Sciatic nerve (tissue), 2 donors: ENCODE data around the gene GREM2. TPM values are rescaled to one million over a fixed set of nuclear protein-coding genes. Genes with fewer than 3 reads are reported as not detected.

Experiments used
- ATAC-seq: fragments of 200-7000 bp; cut with Tn5 transposase; one replicate; pipeline ENCODE4 v1.9.1; 2020; ENCODE audit warnings: mild to moderate bottlenecking, moderate library complexity
- DNase-seq: peaks from one replicate; pipeline ENCODE4 v3.0.0-alpha.2; 2020; ENCODE audit warnings: low spot score
- intact Hi-C: fragments of 100-400 bp; cut with DNase I; formaldehyde crosslinking; loops from one replicate; pipeline ENCODE4 v1.14.2; 2022
- total RNA-seq: library from RNA; stranded (reverse); fragmentation: NEBNext Ultra II Directional; extraction: Animal tissue kit (Norgen Biotek cat#: 25700); gene quantifications from one replicate; pipeline ENCODE4 v1.2.1, GENCODE V29; 2021
- donor health status: DM: no; HTN: no; CAD: no.
- donor health status: DM: no; HTN: no; CAD: no.

GREM2 gene
- total RNA-seq, 1 donor from 2014 or later, result 1.0 TPM

DNA sequence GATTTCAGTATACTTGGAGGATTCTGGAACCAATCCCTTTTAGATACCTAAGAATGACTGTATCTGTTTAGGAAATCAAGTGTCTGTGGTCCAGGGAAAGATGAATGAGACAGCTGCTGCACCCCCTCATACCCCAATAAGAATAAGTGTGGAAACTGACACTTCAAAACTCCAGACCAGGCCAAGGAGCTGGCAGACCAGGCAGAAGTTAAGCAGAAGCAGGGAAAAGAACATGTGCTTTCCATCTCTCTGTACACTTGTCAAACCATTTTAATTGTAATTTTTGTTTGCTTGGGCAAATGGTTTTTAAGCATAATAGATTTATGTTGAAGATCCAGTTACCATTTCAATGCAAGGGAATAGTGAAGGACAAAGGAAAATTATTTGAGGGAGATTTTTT is 100.2 kb downstream of the GREM2 start:
- intact Hi-C loops, result no loop called here
- no peak for ATAC-seq
- DNase-seq, result no peak

- DNase-seq (no peak), ATAC-seq (no peak)
- intact Hi-C loops, result no loop called here
Measured at GRCh38 chr1:240508950-240509349, 103.0 kb downstream of the GREM2 start.

GRCh38 chr1:240508201-240508600 is 103.8 kb downstream of the GREM2 start:
- intact Hi-C loops, result no loop called here
- ATAC-seq, result no peak
- DNase-seq, result no peak

DNA sequence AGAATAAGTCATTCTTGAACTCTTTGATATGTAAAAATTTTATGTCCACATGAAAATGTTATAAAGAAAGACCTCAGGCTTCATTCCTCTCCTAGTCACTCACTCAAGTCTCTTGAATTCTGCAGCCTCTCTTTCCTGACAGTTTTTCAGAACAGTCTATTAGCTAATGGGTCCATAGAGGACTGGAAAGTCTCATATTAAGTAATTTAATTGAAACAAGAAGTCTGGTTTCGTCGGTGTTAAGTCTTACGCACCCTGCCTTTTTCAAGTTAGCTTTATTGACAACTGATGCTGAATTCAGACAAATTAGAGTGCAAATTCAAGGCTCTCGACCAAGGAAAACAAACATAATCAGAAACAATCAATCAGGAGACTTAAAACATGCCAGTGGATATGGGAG is 105.8 kb downstream of the GREM2 start:
- intact Hi-C loops, result no loop called here
- no peak for DNase-seq
- ATAC-seq, result no peak

- no peak for DNase-seq
- intact Hi-C loops, result no loop called here
- ATAC-seq, result no peak
Measured at GRCh38 chr1:240503558-240503957, 108.4 kb downstream of the GREM2 start.

- ATAC-seq, result no peak
- intact Hi-C loops, result no loop called here
- no peak for DNase-seq
Measured at GRCh38 chr1:240503036-240503435, 108.9 kb downstream of the GREM2 start.

DNA sequence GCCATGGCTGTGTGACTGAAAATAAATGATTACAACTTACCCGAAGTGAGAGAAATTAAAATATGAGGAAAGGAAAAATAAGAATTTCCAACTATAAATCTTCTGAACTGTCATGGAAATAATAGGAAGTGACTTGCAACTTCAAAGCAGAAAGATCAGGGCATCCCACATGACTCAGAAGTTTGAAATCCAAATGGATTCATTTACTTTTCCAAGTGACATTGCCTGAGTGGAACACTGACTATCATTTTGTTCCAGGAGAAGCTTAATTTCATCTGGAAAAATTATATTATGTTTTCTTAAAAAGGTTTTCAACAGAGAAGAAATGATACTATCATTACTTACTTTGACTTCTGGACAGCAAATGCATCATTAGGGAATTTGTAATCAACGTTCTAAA is 110.8 kb downstream of the GREM2 start:
- DNase-seq, result no peak
- no peak for ATAC-seq
- intact Hi-C loops, result no loop called here

GRCh38 chr1:240500647-240501046 is 111.3 kb downstream of the GREM2 start:
- ATAC-seq, result no peak
- DNase-seq, result no peak
- intact Hi-C loops, result no loop called here

DNA sequence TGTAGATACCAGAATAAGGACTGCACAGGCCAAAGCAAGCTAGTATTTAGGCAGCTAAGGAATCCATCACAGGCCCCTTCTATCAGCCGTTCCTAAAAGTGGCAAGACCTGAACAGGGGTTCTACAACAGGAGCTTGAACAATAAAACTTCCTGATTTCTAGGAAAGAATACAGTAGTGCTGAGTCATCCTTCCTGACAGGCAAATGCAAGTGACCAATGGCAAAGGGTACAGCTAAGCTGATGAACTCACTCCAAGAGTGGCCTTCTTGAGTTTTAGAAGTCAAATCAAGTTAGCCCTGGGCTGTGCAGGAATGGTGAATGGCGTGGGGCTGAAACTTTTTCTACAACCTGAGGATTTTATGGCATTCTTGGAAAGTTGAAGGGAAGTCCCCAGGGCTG is 112.9 kb downstream of the GREM2 start:
- intact Hi-C loops, result no loop called here
- ATAC-seq (no peak), DNase-seq (no peak)

DNA sequence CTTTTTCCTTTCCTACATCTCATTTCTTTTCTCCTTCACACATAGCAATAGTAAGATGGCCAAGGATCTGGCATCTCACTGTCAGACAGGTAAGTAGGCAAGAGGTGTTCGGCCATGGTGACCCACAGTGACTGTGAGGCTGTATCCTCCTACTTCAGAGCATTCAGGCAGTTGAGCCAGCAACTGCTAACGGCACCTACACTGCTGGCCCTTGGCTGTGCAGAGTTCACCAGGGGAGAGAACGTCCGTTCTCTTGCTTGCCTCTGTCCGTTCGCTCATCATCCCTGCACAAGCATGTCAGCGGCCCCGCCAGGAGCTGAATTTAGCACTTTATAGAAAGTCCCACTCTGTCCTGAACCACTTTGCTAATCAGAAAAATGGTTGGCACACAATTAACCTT is 113.6 kb downstream of the GREM2 start:
- no peak for ATAC-seq
- intact Hi-C loops, result no loop called here
- DNase-seq, result no peak

DNA sequence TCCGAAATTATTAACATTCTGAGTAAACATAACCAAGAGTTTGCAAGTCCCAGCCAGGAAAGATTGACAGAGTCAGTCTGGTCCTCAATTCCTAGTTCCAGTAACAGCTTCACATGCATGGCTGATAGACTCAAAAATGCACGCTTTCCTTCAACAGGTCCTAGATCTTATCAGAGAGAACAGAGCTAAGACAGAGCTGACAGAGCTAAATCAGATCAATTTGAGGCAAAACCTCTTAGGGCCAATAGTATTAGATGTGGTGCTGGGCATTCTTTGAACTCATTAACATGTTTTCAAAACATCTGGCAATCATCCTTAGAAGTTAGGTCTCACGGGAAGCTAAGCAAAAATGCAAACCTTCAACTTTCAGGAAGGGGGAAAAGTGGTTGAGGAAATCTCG is 114.0 kb downstream of the GREM2 start:
- intact Hi-C loops, result no loop called here
- no peak for ATAC-seq
- no peak for DNase-seq

DNA sequence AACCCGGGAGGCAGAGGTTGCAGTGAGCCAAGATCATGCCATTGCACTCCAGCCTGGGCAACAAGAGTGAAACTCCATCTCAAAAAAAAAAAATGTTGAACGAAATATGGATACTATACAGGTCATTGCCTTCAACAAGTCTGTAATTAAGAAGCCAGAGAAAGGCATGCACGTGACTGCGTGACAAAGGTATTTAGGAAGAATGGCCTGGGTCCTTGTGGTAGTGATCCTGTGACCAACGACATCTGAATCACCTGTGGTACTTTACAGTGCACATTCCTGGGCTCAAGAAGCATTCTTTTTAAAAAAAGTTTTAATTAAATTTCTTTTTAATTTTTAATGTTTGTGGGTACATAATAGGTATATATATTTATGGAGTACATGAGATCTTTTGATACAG is 115.0 kb downstream of the GREM2 start:
- intact Hi-C loops, result no loop called here
- ATAC-seq, result no peak
- no peak for DNase-seq

DNA sequence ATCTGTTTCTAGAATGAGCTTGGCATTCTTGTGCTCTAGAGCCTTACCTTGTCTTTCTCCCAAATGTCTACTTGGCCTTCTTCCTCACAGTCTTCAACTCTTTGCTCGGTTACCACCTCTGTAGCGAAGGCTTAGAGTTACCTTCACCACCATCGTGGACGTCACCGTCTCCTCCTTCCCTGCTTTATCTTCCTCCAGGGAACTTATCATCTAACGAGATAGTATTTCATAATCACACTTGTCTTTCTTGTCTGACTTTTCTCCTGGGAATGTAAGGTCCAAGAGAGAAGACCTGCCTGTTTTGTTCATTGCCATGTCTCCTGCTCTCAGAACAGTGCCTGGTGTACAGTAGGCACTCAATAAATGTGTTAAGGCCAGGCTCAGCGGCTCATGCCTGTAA is 115.6 kb downstream of the GREM2 start:
- DNase-seq, result no peak
- ATAC-seq, result no peak
- intact Hi-C loops, result no loop called here

DNA sequence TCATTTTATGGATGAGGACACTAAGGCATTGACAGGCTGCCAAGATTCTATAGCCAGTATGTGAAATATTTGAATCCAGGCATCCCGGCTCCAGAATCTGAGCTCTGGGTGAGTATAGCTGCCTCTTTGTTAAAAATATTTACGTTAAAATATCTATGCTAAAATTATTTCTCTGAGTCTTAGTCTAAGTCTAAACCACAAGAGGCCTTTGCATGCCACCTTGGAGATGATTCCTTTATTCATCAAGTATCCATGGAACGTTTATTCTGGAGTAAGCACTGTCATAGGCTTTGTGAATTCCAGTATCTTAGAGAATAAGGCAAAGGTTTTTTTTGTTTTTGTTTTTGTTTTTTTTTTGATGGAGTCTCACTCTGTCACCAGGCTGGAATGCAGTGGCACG is 116.4 kb downstream of the GREM2 start:
- intact Hi-C loops, result no loop called here
- DNase-seq, result no peak
- no peak for ATAC-seq

DNA sequence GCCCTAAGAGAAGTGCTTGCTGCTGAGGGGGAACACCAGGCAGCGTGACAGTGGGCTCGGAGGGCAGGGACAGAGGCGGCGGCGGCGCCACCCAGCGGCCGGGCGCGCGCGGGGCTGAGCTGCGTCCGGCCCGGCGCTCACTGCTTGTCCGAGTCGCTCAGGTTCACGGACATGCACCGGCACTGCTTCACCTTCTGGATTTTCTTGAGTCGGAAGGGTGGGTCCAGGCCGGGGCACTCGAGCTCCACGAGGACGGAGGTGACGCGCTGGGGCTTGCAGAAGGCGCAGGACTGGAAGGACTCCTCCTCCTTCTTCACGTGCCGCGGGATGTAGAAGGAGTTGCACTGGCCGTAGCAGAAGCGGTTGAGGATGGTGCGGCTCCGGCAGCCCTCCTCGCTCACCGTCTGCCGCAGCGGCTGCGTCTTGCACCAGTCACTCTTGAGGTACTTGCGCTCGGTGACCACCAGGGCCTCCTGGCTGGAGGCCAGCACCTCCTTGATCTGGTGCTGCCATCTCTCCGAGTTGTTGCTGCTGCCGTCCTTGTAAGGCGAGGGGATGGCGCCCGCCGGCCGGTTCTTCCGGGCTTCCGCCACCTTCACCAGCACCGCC is 119.0 kb downstream of the GREM2 start:
- ATAC-seq, result no peak
- intact Hi-C loops, result no loop called here
- no peak for DNase-seq

GRCh38 chr1:240491796-240492195 is 120.2 kb downstream of the GREM2 start:
- ATAC-seq, result no peak
- DNase-seq, result no peak
- intact Hi-C loops, result no loop called here

GRCh38 chr1:240491156-240491555 is 120.8 kb downstream of the GREM2 start:
- ATAC-seq (no peak), DNase-seq (no peak)
- intact Hi-C loops, result no loop called here

- intact Hi-C loops, result no loop called here
- DNase-seq (no peak), ATAC-seq (no peak)
Measured at GRCh38 chr1:240487493-240487892, 124.5 kb downstream of the GREM2 start.

DNA sequence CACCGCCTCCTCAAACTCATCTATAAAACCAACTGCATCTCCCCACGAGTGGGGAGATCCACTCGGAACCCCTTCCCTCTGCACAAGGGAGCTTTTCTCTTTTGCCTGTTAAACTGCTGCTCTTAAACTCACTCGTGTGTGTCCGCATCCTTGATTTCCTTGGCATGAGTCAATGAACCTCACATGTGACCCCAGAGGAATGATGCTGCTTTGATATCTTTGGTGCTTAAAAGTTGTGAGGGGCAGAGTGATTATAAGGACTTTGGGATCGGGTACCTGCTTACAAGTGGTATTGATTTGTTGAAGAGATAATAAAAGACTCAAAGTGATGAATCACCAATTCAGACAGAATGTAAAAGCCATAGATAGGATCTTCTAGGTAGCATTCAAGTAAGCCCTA is 125.3 kb downstream of the GREM2 start:
- DNase-seq (no peak), ATAC-seq (no peak)
- intact Hi-C loops, result no loop called here

- no peak for DNase-seq
- no peak for ATAC-seq
- intact Hi-C loops, result no loop called here
Measured at GRCh38 chr1:240484804-240485443, 127.0 kb downstream of the GREM2 start.

DNA sequence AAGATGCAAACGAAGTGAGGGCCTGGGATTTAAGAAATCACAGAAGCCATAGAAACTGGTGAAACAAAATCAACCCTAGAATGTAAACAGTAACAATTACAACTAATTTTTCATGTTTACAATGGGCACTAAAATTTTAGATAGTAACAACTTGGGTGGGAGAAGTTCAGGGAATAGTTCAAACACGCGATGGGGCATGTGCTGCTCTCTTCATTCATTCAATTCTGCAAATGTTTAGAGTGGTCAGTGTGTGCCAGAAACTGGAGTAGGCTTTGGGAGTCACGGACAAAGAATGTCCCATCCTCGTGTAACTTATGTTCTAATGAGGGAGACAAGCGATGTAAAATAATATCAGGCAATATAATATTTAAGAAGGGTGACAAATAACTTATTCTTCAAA is 133.4 kb downstream of the GREM2 start:
- intact Hi-C loops, result no loop called here
- no peak for ATAC-seq
- no peak for DNase-seq
